GM19397 (cell line): ENCODE data around the gene HPCA.

Experiments used
- ATAC-seq: cut with Tn5 transposase; IDR thresholded peaks from one replicate; pipeline ENCODE4 v1.9.1; 2021; ENCODE audit warnings: mild to moderate bottlenecking, moderate library complexity; ENCODE audit not compliant: unreplicated experiment

Gene HPCA

GRCh38 chr1:32886004-32886827 lies at the start of gene HPCA:
Gene HPCA (plus strand): TSS chr1:32886491. CDS start chr1:32888899, 2,408 bp downstream.
- no peak for ATAC-seq

GRCh38 chr1:32848354-32849063 lies 37.8 kb upstream of the HPCA start:
- no peak for ATAC-seq

- ATAC-seq = no peak
Observed at GRCh38 chr1:32855861-32856617, 30.3 kb upstream of the HPCA start.

GRCh38 chr1:32858136-32858535 lies 28.2 kb upstream of the HPCA start:
- ATAC-seq = no peak

- no peak for ATAC-seq
Observed at GRCh38 chr1:32858791-32859190, 27.5 kb upstream of the HPCA start.

GRCh38 chr1:32859915-32860314 lies 26.4 kb upstream of the HPCA start:
- ATAC-seq = no peak

GRCh38 chr1:32860566-32860965 lies 25.7 kb upstream of the HPCA start:
- no peak for ATAC-seq

- ATAC-seq = no peak
Observed at GRCh38 chr1:32861904-32862695, 24.2 kb upstream of the HPCA start.

GRCh38 chr1:32863218-32863880 lies 22.9 kb upstream of the HPCA start:
- no peak for ATAC-seq

GRCh38 chr1:32863881-32864245 lies 22.4 kb upstream of the HPCA start:
- ATAC-seq = no peak

- ATAC-seq = no peak
Observed at GRCh38 chr1:32864375-32865019, 21.8 kb upstream of the HPCA start.

- no peak for ATAC-seq
Observed at GRCh38 chr1:32865639-32866405, 20.5 kb upstream of the HPCA start.

- no peak for ATAC-seq
Observed at GRCh38 chr1:32867151-32867550, 19.1 kb upstream of the HPCA start.

- ATAC-seq = no peak
Observed at GRCh38 chr1:32867671-32868070, 18.6 kb upstream of the HPCA start.

GRCh38 chr1:32868085-32868484 lies 18.2 kb upstream of the HPCA start:
- no peak for ATAC-seq

- ATAC-seq = no peak
Observed at GRCh38 chr1:32868806-32869455, 17.4 kb upstream of the HPCA start.

- ATAC-seq = no peak
Observed at GRCh38 chr1:32869923-32870614, 16.2 kb upstream of the HPCA start.
